ENCODE data around the gene GSTM1.

DNA sequence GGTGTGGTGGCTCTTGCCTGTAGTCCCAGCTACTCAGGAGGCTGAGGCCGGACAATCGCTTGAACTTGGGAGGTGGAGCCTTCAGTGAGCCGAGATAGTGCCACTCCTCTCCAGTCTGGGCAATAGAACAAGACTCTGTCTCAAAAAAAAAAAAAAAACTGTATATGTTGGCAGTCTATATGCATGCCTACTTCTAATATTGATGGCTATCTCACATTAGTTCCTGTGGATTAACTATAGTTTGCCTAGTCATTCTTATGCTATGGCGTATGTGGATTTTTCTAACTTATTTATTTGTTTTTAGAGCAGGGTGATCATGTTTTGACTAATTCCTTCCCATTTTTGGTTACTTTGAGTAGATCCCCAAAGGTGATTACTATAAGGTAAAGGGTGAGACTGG, 9.4 kb downstream of the GSTM1 start:
- TF ChIP-seq, protein P1, sequence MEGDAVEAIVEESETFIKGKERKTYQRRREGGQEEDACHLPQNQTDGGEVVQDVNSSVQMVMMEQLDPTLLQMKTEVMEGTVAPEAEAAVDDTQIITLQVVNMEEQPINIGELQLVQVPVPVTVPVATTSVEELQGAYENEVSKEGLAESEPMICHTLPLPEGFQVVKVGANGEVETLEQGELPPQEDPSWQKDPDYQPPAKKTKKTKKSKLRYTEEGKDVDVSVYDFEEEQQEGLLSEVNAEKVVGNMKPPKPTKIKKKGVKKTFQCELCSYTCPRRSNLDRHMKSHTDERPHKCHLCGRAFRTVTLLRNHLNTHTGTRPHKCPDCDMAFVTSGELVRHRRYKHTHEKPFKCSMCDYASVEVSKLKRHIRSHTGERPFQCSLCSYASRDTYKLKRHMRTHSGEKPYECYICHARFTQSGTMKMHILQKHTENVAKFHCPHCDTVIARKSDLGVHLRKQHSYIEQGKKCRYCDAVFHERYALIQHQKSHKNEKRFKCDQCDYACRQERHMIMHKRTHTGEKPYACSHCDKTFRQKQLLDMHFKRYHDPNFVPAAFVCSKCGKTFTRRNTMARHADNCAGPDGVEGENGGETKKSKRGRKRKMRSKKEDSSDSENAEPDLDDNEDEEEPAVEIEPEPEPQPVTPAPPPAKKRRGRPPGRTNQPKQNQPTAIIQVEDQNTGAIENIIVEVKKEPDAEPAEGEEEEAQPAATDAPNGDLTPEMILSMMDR (IDR thresholded peaks at IDR 0.05): no peak
- TF ChIP-seq POLR2A (IDR thresholded peaks at IDR 0.05): no peak

Measured in Peyer's patch (tissue), 4 donors.